Heart right ventricle (tissue), 16 donors: ENCODE data around the gene UBAC2. TPM values are rescaled to one million over a fixed set of nuclear protein-coding genes. Genes with fewer than 3 reads are reported as not detected.

Source experiments
- ATAC-seq, 8 donors: fragments of 200-7000 bp; cut with Tn5 transposase; one replicate each; pipeline ENCODE4 v1.9.1; 2020; ENCODE audit warnings: mild to moderate bottlenecking in 8 of 8, moderate library complexity in 8 of 8, moderate number of reproducible peaks in 1 of 8
- DNase-seq, 2 donors: peaks; one replicate each; pipeline ENCODE4 v3.0.0-alpha.2; 2020
- H3K27ac ChIP-seq, 10 donors: fragments of 200-600 bp; sonication (generic) in 2 of 10; one replicate each; pipeline versions ENCODE4 v1.5.0 to v1.8.0; 2020 to 2022; ENCODE audit warnings: mild to moderate bottlenecking in 3 of 10
- H3K27me3 ChIP-seq, 7 donors: fragments of 200-600 bp; one replicate each; pipeline ENCODE4 v1.8.0; 2021 to 2022; ENCODE audit warnings: mild to moderate bottlenecking in 2 of 7
- H3K36me3 ChIP-seq, 9 donors: fragments of 200-600 bp; sonication (generic) in 1 of 9; one replicate each; pipeline versions ENCODE4 v1.5.0 to v1.8.0; 2020 to 2022; ENCODE audit warnings: mild to moderate bottlenecking in 2 of 9
- H3K4me1 ChIP-seq, 9 donors: fragments of 200-600 bp; sonication (generic) in 1 of 9; one replicate each; pipeline versions ENCODE4 v1.5.0 to v1.8.0; 2020 to 2022; ENCODE audit warnings: mild to moderate bottlenecking in 4 of 9
- H3K4me3 ChIP-seq, 10 donors: fragments of 200-600 bp; sonication (generic) in 2 of 10; one replicate each; pipeline versions ENCODE4 v1.5.0 to v1.8.0; 2020 to 2022; ENCODE audit warnings: mild to moderate bottlenecking in 7 of 10, moderate library complexity in 2 of 10
- H3K9me3 ChIP-seq, 11 donors: fragments of 200-600 bp in 10 of 11; sonication (generic) in 2 of 11; one replicate each; pipeline versions ENCODE4 v1.5.0 to v1.8.0; 2013 to 2022; ENCODE audit warnings: mild to moderate bottlenecking in 2 of 11, control low read depth in 1 of 11, moderate library complexity in 1 of 11
- WGBS, 2 donors: extraction: QIAGEN DNeasy Blood & Tissue Kit; methylation state at CpG; one replicate each; pipeline ENCODE4 v1.1.7; 2013; ENCODE audit warnings: inconsistent platforms in 1 of 2; 5-methylcytosine and 5-hydroxymethylcytosine counted together
- intact Hi-C, 10 donors: fragments of 100-400 bp; cut with DNase I; formaldehyde crosslinking; loops; one replicate each; pipeline versions ENCODE4 v1.11.1 to v1.14.2; 2022
- polyA plus RNA-seq, 2 donors: library from polyadenylated mRNA; stranded (reverse); fragments of 200-250 nt; gene quantifications; one replicate each; pipeline ENCODE4 v1.2.3, GENCODE V29; 2013
- total RNA-seq, 10 donors: library from RNA; stranded (reverse); fragmentation: NEBNext Ultra II Directional in 3 of 10; extraction: Animal tissue kit (Norgen Biotek cat#: 25700) in 3 of 10; gene quantifications; one replicate each; pipeline versions ENCODE4 v1.2.1 to v1.2.4, GENCODE V29; 2021 to 2023
- TF ChIP-seq, protein P1 (sequence below), 9 donors: fragments of 200-600 bp; sonication (generic) in 2 of 9; IDR thresholded peaks; one replicate each; pipeline versions ENCODE4 v1.5.0 to v1.8.0; 2021 to 2022; ENCODE audit warnings: antibody characterized with exemption in 9 of 9, mild to moderate bottlenecking in 5 of 9, moderate library complexity in 1 of 9
- donor health status: Arrhythmogenic right ventricular cardiomyopathy.
- donor health status: ischemic (EF 13 %, LVEDD 7.1; RV severe dilation, severe dysfunction).
- donor health status: healthy with polysubstance abuse.
- donor health status: DM: no; HTN: yes; CAD: no.
- donor health status: DM: no; HTN: no; CAD: no.
- donor health status: ischemic (EF 25% LVEDD 6.9; RV normal size, moderate dysfunction).
- donor health status: ischemic (EF 25% LVEDD 5.7; RV mildly dilated, moderate dysfunction).
- donor health status: healthy.
- donor health status: DM: yes; HTN: yes; CAD: no.
- donor health status: Ischemic cardiomyopathy.
- donor health status: ischemic (EF 35%, LVEDD 5.7; RV mildly dilated, moderate dysfunction).
- donor health status: nonischemic (EF 11% LVEDD 7.7; RV severe dilation, severe dysfunction).
- donor health status: DM: yes; HTN: yes; CAD: no.
- donor health status: PGD.
- donor health status: ischemic (EF 29% LVEDD 5.4; RV normal size, mild dysfunction).
- donor health status: nonischemic (EF 23%, LVEDD 6.1; RV moderate dilation, normal function).

The UBAC2 gene
- total and polyA plus RNA-seq, 12 donors, result 31.8 to 60.4 (median 47.0) TPM

DNA sequence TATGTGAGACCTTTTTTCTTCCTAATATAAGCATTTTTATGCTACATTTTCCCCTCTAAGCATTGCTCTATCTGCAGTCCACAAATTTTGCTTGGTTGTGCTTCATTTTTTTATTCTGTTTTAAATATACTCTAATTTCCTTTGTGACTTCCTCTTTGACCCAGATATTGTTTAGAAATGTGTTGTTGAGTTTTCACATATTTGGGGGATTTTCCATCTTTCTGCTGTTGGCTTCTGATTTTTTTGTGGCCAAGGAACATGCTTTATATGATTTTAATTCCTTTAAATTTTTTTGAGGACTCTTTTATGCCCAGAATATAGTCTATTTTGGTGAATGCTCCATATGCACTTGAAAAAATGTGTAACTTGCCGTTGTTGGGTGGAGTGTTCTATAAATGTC, 22.9 kb downstream of the UBAC2 start:
- H3K4me3 ChIP-seq, result no peak overlapping the region
- intact Hi-C loops, result no loop called here
- ATAC-seq (no peak), DNase-seq (no peak)
- WGBS, 2 donors, result 49 to 58% methylated on average over 1 of the region's 1 CpG
- no peaks in the 10 kb centered on the region for H3K27me3 ChIP-seq
- TF ChIP-seq, protein P1, sequence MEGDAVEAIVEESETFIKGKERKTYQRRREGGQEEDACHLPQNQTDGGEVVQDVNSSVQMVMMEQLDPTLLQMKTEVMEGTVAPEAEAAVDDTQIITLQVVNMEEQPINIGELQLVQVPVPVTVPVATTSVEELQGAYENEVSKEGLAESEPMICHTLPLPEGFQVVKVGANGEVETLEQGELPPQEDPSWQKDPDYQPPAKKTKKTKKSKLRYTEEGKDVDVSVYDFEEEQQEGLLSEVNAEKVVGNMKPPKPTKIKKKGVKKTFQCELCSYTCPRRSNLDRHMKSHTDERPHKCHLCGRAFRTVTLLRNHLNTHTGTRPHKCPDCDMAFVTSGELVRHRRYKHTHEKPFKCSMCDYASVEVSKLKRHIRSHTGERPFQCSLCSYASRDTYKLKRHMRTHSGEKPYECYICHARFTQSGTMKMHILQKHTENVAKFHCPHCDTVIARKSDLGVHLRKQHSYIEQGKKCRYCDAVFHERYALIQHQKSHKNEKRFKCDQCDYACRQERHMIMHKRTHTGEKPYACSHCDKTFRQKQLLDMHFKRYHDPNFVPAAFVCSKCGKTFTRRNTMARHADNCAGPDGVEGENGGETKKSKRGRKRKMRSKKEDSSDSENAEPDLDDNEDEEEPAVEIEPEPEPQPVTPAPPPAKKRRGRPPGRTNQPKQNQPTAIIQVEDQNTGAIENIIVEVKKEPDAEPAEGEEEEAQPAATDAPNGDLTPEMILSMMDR (IDR thresholded peaks at IDR 0.05), result no peak
- H3K4me1 ChIP-seq, result peaks cover 0 to 92% (median 57%) of the 10 kb centered on the region in 9 donors
- H3K9me3 ChIP-seq, result peaks cover 0 to 13% (median 0%) of the 10 kb centered on the region in 11 donors
- H3K36me3 ChIP-seq, result peaks cover 0 to 6% (median 0%) of the 10 kb centered on the region in 9 donors
- H3K27ac ChIP-seq, result peak overlapping the region in 4 of 10 donors; percentile 13 to 41 (median 28)

- TF ChIP-seq, protein P1 (IDR thresholded peaks at IDR 0.05), result no peak
- H3K36me3 ChIP-seq, result peaks cover 0 to 6% (median 0%) of the 10 kb centered on the region in 9 donors
- H3K27me3 ChIP-seq, result no peaks in the 10 kb centered on the region
- peaks cover 0 to 13% (median 0%) of the 10 kb centered on the region in 11 donors for H3K9me3 ChIP-seq
- ATAC-seq (no peak), DNase-seq (no peak)
- peak overlapping the region in 5 of 10 donors; percentile 7 to 41 (median 22) for H3K27ac ChIP-seq
- H3K4me3 ChIP-seq, result no peak overlapping the region
- H3K4me1 ChIP-seq, result peaks cover 0 to 92% (median 57%) of the 10 kb centered on the region in 9 donors
- intact Hi-C loops, result no loop called here
- WGBS, 2 donors, result 54 to 87% methylated on average over 2 of the region's 2 CpGs
Measured at GRCh38 chr13:99224021-99224420, 23.4 kb downstream of the UBAC2 start.

DNA sequence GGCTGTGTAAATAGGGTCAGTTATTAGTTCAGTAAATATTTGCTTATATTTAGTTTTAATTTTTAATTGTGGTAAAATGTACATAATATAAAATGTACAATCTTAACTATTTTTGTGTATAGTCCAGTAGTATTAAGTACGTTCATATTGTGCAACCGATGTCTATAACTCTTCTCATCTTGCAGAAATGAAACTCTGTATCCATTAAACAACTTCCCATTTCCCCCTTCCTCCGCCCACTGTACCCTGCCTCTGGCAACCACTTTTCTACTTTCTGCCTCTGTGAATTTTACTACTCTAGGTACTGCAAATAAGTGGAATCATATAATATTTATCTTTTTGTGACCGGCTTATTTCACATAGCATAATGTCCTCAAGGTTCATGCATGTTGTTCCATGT, 24.4 kb downstream of the UBAC2 start:
- Histone ChIP-seq H3K9me3 (peaks cover 0 to 13% (median 0%) of the 10 kb centered on the region in 11 donors), H3K36me3 (peaks cover 0 to 6% (median 0%) of the 10 kb centered on the region in 9 donors), H3K4me3 (no peak overlapping the region), H3K27ac (peak overlapping the region in 1 of 10 donors; percentile 47), H3K4me1 (peaks cover 0 to 92% (median 63%) of the 10 kb centered on the region in 9 donors), H3K27me3 (no peaks in the 10 kb centered on the region)
- TF ChIP-seq, protein P1 (IDR thresholded peaks at IDR 0.05), result no peak
- ATAC-seq (no peak), DNase-seq (no peak)
- intact Hi-C loops, result no loop called here
- WGBS, 2 donors, result 68 to 88% methylated on average over 4 of the region's 4 CpGs

GRCh38 chr13:99226513-99226912, 25.9 kb downstream of the UBAC2 start:
- intact Hi-C loops, result no loop called here
- H3K27ac ChIP-seq, result peak overlapping the region in 5 of 10 donors; percentile 2 to 78 (median 36)
- no peaks in the 10 kb centered on the region for H3K27me3 ChIP-seq
- H3K4me3 ChIP-seq, result no peak overlapping the region
- 74 to 85% methylated on average over 2 of the region's 2 CpGs for WGBS, 2 donors
- H3K9me3 ChIP-seq, result peaks cover 0 to 13% (median 0%) of the 10 kb centered on the region in 11 donors
- H3K36me3 ChIP-seq, result peaks cover 0 to 6% (median 0%) of the 10 kb centered on the region in 9 donors
- ATAC-seq (no peak), DNase-seq (no peak)
- peaks cover 0 to 92% (median 64%) of the 10 kb centered on the region in 9 donors for H3K4me1 ChIP-seq
- TF ChIP-seq, protein P1 (IDR thresholded peaks at IDR 0.05), result no peak
